GM12878 (cell line): ENCODE measurements around the gene KIAA0930. TPM values are rescaled to one million over a fixed set of nuclear protein-coding genes. Genes with fewer than 3 reads are reported as not detected.

Experiments
- ATAC-seq: fragments of 200-7000 bp; cut with Tn5 transposase; 3 replicates; pipeline ENCODE4 v1.9.1; 2020; ENCODE audit warnings: mild to moderate bottlenecking, moderate library complexity
- BruUV-seq: library from RNA; stranded (reverse); fragments of 400-500 nt; replicated peaks from 2 replicates; lab custom pipeline; 2021; lab: Mats Ljungman, UMichigan
- CTCF ChIA-PET: fragments of 300-600 bp; sonication (Branson Sonifier 250); formaldehyde crosslinking; extraction: SDS; loops from one replicate; lab custom pipeline; 2021; ENCODE audit warnings: inconsistent platforms; lab: Yijun Ruan, JAX
- POLR2A ChIA-PET: fragments of 350-600 bp; formaldehyde crosslinking; extraction: SDS; loops from one replicate; lab custom pipeline; 2021; ENCODE audit warnings: inconsistent platforms; lab: Charles Lee
- RAD21 ChIA-PET: fragments of 300-600 bp; sonication (Branson Sonifier 250); formaldehyde crosslinking; loops from one replicate; lab custom pipeline; 2023; ENCODE audit warnings: antibody characterized with exemption; ENCODE audit not compliant: unreplicated experiment; lab: Charles Lee
- SMC1A ChIA-PET: fragments of 300-600 bp; sonication (Branson Sonifier 250); formaldehyde crosslinking; loops from one replicate; lab custom pipeline; 2023; ENCODE audit not compliant: unreplicated experiment, uncharacterized antibody; lab: Charles Lee
- DNase-seq: peaks from one replicate; pipeline ENCODE4 v3.0.0-alpha.2; 2011; ENCODE audit warnings: low read depth, low spot score
- FAIRE-seq: peaks from 3 replicates; lab custom pipeline; 2011; peaks lifted over from hg19 to GRCh38; lab: Jason Lieb, UNC
- H2AFZ ChIP-seq: 2 replicates; pipeline ENCODE4 v1.6.0; 2011; ENCODE audit warnings: low read depth, low read length, control low read depth; ENCODE audit not compliant: control insufficient read depth
- H3K27ac ChIP-seq: 2 replicates; pipeline ENCODE4 v1.5.1; 2011; ENCODE audit warnings: control low read depth; ENCODE audit not compliant: control insufficient read depth, insufficient read depth
- H3K27me3 ChIP-seq, 2 experiments: replicated peaks in 1 of 2; 2 replicates each; pipeline versions ENCODE4 v1.6.0 to v1.6.1; 2011; ENCODE audit warnings: low read length in 1 of 2; ENCODE audit not compliant: control insufficient read depth in 2 of 2, insufficient read depth in 2 of 2
- H3K36me3 ChIP-seq, 2 experiments: 2 replicates each; pipeline ENCODE4 v1.5.1; 2011; ENCODE audit warnings: low read length in 1 of 2; ENCODE audit not compliant: control insufficient read depth in 2 of 2, insufficient read depth in 2 of 2
- H3K4me1 ChIP-seq: 2 replicates; pipeline ENCODE4 v1.6.1; 2011; ENCODE audit warnings: mild to moderate bottlenecking, low read length, moderate library complexity, mixed read lengths; ENCODE audit not compliant: control insufficient read depth, insufficient read depth
- H3K4me2 ChIP-seq: 2 replicates; pipeline ENCODE4 v1.6.0; 2011; ENCODE audit warnings: control low read depth; ENCODE audit not compliant: control insufficient read depth, insufficient read depth
- H3K4me3 ChIP-seq: fragments of 200-600 bp; sonication (generic); 2 replicates; pipeline ENCODE4 v1.5.1; 2016
- H3K79me2 ChIP-seq: 2 replicates; pipeline ENCODE4 v1.6.0; 2011; ENCODE audit warnings: low read length; ENCODE audit not compliant: control insufficient read depth, insufficient read depth
- H3K9ac ChIP-seq: 2 replicates; pipeline ENCODE4 v1.8.0; 2011; ENCODE audit warnings: low read length, control low read depth, mixed read lengths; ENCODE audit not compliant: control insufficient read depth, insufficient read depth
- H3K9me3 ChIP-seq: replicated peaks from 3 replicates; pipeline ENCODE4 v1.5.1; 2011; ENCODE audit warnings: mild to moderate bottlenecking, low read length; ENCODE audit not compliant: control insufficient read depth, insufficient read depth
- H4K20me1 ChIP-seq: 2 replicates; pipeline ENCODE4 v1.6.0; 2011; ENCODE audit not compliant: control insufficient read depth, insufficient read depth
- BHLHE40 ChIP-seq, 2 experiments: fragments of 450-650 bp in 1 of 2; IDR thresholded peaks; 2 replicates each; pipeline ENCODE4 v1.6.1; 2011 to 2017; ENCODE audit warnings: low read depth in 2 of 2, borderline replicate concordance in 1 of 2, improper control_type of control experiment in 1 of 2, low read length in 1 of 2, mild to moderate bottlenecking in 1 of 2
- CEBPB ChIP-seq, 2 experiments: fragments of 150-350 bp in 1 of 2; IDR thresholded peaks; 2 replicates each; pipeline ENCODE4 v1.6.1; 2012 to 2014; ENCODE audit warnings: low read depth in 2 of 2, low read length in 2 of 2, borderline replicate concordance in 1 of 2, inconsistent platforms in 1 of 2
- IRF4 ChIP-seq: IDR thresholded peaks from 2 replicates; pipeline ENCODE4 v1.6.1; 2011; ENCODE audit warnings: low read depth, low read length
- MTA2 ChIP-seq: fragments of 450-650 bp; IDR thresholded peaks from 2 replicates; pipeline ENCODE4 v1.6.1; 2016; ENCODE audit warnings: low read depth, mild to moderate bottlenecking, moderate library complexity
- NR2C1 ChIP-seq: fragments of 450-650 bp; IDR thresholded peaks from 2 replicates; pipeline ENCODE4 v1.6.1; 2017; ENCODE audit warnings: antibody characterized with exemption, mild to moderate bottlenecking, moderate library complexity
- POU2F2 ChIP-seq: IDR thresholded peaks from 3 replicates; pipeline ENCODE4 v1.6.1; 2011; ENCODE audit warnings: low read depth, mild to moderate bottlenecking, low read length, borderline replicate concordance
- RUNX3 ChIP-seq: IDR thresholded peaks from 2 replicates; pipeline ENCODE4 v1.6.1; 2012; ENCODE audit warnings: low read length, inconsistent platforms
- SIX5 ChIP-seq: IDR thresholded peaks from 2 replicates; pipeline ENCODE4 v1.6.1; 2011; ENCODE audit warnings: mild to moderate bottlenecking, low read depth, low read length, moderate library complexity; ENCODE audit not compliant: severe bottlenecking
- STAT1 ChIP-seq: fragments of 450-650 bp; conservative IDR thresholded peaks from 2 replicates; pipeline ENCODE4 v1.6.1; 2014; ENCODE audit warnings: antibody characterized with exemption, mild to moderate bottlenecking
- TCF3 ChIP-seq: IDR thresholded peaks from 2 replicates; pipeline ENCODE4 v1.6.1; 2012; ENCODE audit warnings: low read depth, mild to moderate bottlenecking, low read length, borderline replicate concordance; ENCODE audit not compliant: insufficient read depth
- YBX1 ChIP-seq: fragments of 450-650 bp; IDR thresholded peaks from 2 replicates; pipeline ENCODE4 v1.6.1; 2016; ENCODE audit warnings: antibody characterized with exemption
- ZNF217 ChIP-seq: fragments of 450-650 bp; IDR thresholded peaks from 2 replicates; pipeline ENCODE4 v1.6.1; 2017; ENCODE audit warnings: antibody characterized with exemption, mild to moderate bottlenecking
- WGBS: methylation state at CpG from one replicate; pipeline ENCODE4 v1.1.6; 2016; ENCODE audit warnings: low lambda C conversion rate; ENCODE audit not compliant: insufficient replicate concordance, insufficient coverage; ENCODE audit errors: missing lambda C conversion rate; 5-methylcytosine and 5-hydroxymethylcytosine counted together
- in situ Hi-C: fragments of 300-500 bp; cut with MboI; formaldehyde crosslinking; loops from 9 replicates; pipeline ENCODE4 v1.14.3; 2018; ENCODE audit warnings: mixed read lengths
- intact Hi-C: fragments of 100-400 bp; cut with micrococcal nuclease; formaldehyde crosslinking; loops from one replicate; pipeline ENCODE4 v1.14.2; 2022; ENCODE audit not compliant: unreplicated experiment
- polyA plus RNA-seq, 11 experiments: library from polyadenylated mRNA; depleted of rRNA in 4 of 11; unstranded in 6 of 11; stranded (reverse) in 5 of 11; fragments of >200 nt; fragmentation: Nextera tagmentation in 4 of 11; fragmentation: Illumina TruSeq in 1 of 11; extraction: Ambion mirVana in 4 of 11; extraction: Trizol in 1 of 11; gene quantifications; 1 replicate in 1 of 11; 2 replicates in 10 of 11; pipeline versions ENCODE4 v1.2.1 to v1.2.3, GENCODE V29; 2011 to 2016; ENCODE audit warnings: inconsistent platforms in 2 of 11, missing spikeins in 2 of 11, low read depth in 1 of 11
- total RNA-seq, 4 experiments: library from RNA; depleted of rRNA in 3 of 4; stranded (reverse); fragments of >200 nt in 3 of 4; fragmentation: Illumina TruSeq in 1 of 4; extraction: Trizol in 1 of 4; gene quantifications; 2 replicates each; pipeline versions ENCODE4 v1.2.1 to v1.2.3, GENCODE V29; 2013 to 2021
- TF ChIP-seq, protein P1 (sequence below): fragments of 450-650 bp; IDR thresholded peaks from 2 replicates; pipeline ENCODE4 v1.6.1; 2016; ENCODE audit warnings: mild to moderate bottlenecking

The KIAA0930 gene
- total and polyA plus RNA-seq, 10 of the 15 experiments (the other 5 are each of a cell fraction or from before 2014, with no cell fraction given) = 3.6 to 125 (median 46.3) TPM

GRCh38 chr22:45284705-45285262 is 44.1 kb upstream of the KIAA0930 start, which contains the start of gene UPK3A:
Gene UPK3A, plus strand, starts transcription at chr22:45284949. Its CDS starts 65 bp downstream, at chr22:45285014.
- no peaks in the 10 kb centered on the region for H3K79me2 ChIP-seq
- no peak for DNase-seq
- H3K4me1 ChIP-seq = peaks cover 14% of the 10 kb centered on the region
- H3K9ac ChIP-seq = no peak within 1 kb of the TSS; the same call in 1 of the 2 replicates
- ChIA-PET SMC1A (no interaction called here), POLR2A (no interaction called here)
- no peaks in the 10 kb centered on the region for H4K20me1 ChIP-seq
- TF ChIP-seq MTA2 (no peak), YBX1 (no peak), POU2F2 (peak; percentile 84; the same call in 2 of the 3 replicates), STAT1 (no peak), TCF3 (no peak), ZNF217 (no peak), BHLHE40 (IDR thresholded peaks at IDR 0.05; ENCODE audit: borderline replicate concordance in 1 of 2, low read depth in 2 of 2, low read length in 1 of 2) (peak; percentile 35 to 86; a peak in 2 of 4 replicates), IRF4 (no peak), RUNX3 (no peak), SIX5 (no peak), CEBPB (IDR thresholded peaks at IDR 0.05; ENCODE audit: borderline replicate concordance in 1 of 2, low read depth in 2 of 2, low read length in 2 of 2) (no peak), NR2C1 (no peak)
- TF ChIP-seq, protein P1, sequence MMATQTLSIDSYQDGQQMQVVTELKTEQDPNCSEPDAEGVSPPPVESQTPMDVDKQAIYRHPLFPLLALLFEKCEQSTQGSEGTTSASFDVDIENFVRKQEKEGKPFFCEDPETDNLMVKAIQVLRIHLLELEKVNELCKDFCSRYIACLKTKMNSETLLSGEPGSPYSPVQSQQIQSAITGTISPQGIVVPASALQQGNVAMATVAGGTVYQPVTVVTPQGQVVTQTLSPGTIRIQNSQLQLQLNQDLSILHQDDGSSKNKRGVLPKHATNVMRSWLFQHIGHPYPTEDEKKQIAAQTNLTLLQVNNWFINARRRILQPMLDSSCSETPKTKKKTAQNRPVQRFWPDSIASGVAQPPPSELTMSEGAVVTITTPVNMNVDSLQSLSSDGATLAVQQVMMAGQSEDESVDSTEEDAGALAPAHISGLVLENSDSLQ = no peak
- TF ChIP-seq, all 136 proteins: peak for 2
- Histone ChIP-seq H3K27me3 (no peaks in the 10 kb centered on the region; a peak in 1 of 4 replicates), H2AFZ (peak within 1 kb of the TSS; percentile 58), H3K4me3 (peak within 1 kb of the TSS; percentile 53), H3K36me3 (no peaks in the 10 kb centered on the region), H3K27ac (no peak within 1 kb of the TSS), H3K9me3 (no peaks in the 10 kb centered on the region), H3K4me2 (peak within 1 kb of the TSS; percentile 94)
- intact Hi-C loops (loop anchor here (5.0 kb wide), 1 partner anchor 33 kb away; no protein-coding TSS in a partner anchor), in situ Hi-C loops (no loop called here)
- RAD21 ChIA-PET = no interaction called here
- ATAC-seq = peak; percentile 83
- 6% methylated on average over 44 of the region's 46 CpGs for WGBS
- BruUV-seq = no TSS peak
- FAIRE-seq = no peak
- CTCF ChIA-PET = no interaction called here
